D341Med (cell line): ENCODE results near the gene DBN1.
"Not testable (repeated sequence)": the region's sequence is repeated elsewhere in the genome, so short reads cannot be mapped to it uniquely, and the experiment has no call there.

Experiments used
- DNase-seq: peaks from one replicate; pipeline ENCODE4 v3.0.0; 2012; ENCODE audit warnings: low spot score

Gene DBN1

GRCh38 chr5:177429248-177430040, 44.0 kb downstream of the DBN1 start:
- no peak for DNase-seq

DNA sequence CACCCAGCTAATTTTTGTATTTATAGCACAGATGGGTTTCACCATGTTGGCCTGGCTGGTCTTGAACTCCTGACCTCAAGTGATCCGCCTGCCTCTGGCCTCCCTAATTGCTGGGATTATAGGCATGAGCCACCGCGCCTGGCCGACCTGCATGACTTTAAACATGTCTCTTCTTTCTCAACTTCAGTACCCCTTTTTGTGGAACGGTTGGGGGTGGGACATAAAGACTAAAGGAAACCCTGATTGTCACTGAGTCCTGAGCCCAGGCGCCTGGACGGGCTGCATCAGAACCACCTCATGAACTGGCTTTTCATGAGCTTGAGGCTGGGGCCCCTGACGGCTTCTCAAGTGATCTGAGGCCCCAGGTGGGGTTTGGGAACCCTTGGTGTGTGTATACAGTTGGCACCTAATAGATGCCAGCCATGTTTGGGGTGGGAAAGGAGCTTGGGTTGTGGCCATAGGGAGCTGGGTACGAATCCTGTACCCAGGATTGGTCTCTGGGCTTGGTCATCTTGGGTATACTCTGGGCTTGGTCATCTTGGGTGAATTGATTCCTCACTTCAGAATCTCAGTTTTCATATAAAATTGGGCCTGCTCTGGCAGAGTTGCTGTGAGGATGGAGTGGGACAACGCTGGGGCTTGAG, 44.7 kb downstream of the DBN1 start:
- no peak for DNase-seq

DNA sequence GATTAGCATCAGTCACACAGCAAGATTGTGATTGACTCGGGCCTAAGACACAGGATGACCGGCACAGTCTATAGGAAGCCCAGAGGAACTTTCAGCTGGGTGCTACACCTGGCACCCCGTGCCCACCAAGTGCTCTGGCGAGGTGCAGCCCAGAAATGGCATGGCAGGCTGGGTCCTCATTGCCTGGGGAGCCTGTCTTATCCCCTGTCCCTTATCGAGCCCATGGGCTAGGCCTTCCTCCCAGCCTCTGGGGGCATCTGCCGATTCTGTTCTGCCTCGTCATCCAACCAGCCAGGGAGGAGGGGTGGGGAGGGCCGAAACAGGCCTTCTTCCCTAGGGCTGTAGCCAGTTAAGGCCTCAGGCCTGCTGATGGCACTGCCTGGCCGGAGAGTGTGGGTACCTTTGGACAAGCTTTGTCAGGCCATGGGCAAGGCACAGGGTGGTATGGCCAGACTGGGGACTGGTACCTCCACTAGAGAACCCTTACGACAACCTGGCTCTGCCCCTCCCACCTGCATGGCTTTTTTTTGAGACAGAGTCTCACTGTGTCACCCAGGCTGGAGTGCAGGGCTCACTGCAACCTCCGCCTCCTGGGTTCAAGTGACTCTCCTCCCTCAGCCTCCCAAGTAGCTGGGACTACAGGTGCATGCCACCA, 45.4 kb downstream of the DBN1 start:
- no peak for DNase-seq

GRCh38 chr5:177427211-177427822, 46.1 kb downstream of the DBN1 start:
- DNase-seq: peak; percentile 48

DNA sequence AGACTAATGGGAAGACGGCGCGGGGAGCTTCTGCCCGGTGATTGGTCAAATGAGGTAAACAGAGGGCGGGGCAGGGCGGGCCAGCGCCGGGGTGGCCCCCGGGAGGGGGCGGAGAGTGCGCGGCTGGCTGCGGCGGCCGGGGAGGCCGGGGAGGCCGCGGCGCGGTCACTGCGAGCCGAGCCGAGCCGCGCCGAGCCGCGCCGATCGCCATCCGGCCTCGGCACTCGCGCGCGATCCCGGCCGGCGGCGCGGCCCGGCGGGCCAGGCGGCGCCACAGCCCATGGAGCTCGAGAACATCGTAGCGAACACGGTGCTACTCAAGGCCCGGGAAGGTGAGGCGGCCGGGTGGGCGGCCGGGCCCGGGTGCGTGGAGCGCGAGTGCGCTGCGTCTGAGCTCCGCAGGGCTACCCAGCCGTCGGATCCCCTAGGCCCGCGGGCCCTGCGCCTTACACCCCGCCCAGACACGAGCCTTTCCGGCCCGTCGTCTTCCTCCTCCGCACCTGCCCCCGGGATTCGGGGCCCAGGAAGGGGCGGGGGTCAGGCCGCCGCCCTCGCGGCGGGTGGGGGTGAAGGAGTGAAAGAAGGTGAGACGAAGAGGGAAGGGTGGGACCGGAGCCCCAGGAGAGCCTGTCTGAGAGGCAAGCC, 46.7 kb downstream of the DBN1 start, which contains the start of gene GRK6:
Gene GRK6, plus strand, starts transcription at position 111 of the 645 bp plus-strand sequence. Its CDS starts 170 bp downstream, at position 281.
- DNase-seq: peak; percentile 98

DNA sequence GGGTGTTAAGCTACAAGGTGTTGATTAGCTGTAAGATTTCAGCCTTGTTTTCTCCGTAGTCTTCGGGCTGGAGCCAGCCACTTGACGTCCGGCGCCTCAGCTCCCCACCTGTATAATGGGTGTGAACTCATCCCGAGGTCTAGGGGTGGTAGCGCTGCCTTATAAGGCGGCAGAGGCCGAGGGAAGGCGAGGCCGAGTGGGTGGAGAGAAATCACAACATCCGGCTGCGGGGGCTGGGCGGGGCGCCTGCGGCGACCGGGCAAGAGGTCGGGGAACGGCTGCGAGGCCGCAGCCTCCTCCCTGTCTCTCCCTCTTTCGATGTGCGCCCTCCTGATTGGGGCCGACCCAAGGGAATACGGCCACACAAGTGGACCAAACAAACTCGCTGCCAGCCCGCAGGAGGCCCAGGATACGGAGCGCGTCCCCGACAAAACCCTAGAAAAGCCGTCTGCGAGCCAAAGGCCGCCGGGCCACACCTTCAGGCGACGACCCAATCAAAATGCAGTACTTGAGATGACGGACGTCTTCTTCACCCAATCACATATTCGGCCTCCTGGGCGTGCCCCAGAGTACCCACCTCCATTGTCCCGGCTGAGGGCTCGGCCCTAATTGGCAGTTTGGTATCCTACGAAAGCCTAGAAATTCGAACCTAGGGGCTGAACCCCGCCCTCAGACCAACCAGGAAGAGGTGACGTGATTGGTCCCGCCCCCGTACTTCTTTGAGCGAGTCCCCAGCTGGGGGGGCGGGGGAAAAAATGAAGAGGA, 47.5 kb downstream of the DBN1 start:
- peak; percentile 98 for DNase-seq

DNA sequence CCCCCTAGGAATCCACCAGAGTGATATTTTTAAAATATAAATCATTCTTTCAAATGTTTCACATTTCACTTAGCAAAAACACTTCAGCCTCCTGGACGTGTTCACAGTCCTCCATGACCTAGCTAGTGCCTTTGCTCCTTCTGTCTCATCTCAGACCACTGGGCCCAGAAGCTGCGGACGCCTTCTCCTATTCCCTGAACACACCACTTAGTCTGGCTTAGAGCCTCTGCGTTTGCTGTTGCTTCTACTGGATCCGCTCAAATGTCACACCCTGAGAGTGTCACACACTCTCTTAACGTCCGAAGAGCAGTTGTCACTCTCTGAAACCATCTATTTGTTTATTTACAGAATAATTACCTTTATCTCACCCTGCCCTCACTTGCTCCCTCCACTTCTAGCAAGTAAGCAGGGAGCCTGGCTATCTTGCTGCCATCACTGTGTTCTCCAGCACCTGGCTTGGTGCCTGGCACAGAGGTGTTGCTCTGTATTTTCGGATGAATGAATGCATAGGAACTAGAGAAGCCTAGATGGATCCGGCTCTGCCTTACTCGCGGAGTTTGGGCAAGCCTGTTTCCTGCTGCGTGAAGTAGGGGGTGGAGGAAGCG, 48.1 kb downstream of the DBN1 start:
- DNase-seq: no peak

- DNase-seq: no peak
Observed at GRCh38 chr5:177423671-177424070, 49.8 kb downstream of the DBN1 start.

DNA sequence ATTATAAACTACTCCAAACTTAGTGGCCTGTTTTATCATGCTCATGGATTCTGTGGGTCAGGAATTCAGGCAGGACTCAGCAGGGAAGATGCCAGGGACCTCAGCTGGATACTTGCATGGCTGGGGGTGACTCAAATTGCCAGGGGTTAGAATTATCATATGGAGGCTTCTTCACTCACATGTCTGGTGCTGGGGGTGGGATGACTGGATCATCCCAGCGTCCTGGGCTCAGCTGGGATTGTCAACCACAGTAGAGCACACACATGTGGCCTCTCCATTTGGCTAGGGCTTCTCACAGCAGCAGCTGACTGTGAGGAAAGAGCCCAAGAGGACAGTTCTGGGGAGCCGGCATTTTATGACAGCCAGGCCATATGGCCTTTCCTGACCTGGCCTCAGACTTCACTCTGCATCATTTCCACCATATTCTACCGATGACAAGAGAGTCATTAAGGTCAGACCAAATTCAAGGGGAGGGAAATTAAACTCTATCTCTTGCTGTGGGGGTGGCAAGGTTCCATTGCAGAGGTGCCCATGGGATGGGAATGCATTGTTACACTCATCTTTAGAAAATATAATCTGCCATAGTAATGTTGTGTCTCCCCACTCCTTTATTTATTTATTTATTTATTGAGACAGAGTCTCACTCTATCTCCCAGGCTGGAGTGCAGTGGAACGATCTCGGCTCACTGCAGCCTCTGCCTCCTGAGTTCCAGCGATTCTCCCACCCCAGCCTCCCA, 52.2 kb downstream of the DBN1 start:
- DNase-seq: no peak

DNA sequence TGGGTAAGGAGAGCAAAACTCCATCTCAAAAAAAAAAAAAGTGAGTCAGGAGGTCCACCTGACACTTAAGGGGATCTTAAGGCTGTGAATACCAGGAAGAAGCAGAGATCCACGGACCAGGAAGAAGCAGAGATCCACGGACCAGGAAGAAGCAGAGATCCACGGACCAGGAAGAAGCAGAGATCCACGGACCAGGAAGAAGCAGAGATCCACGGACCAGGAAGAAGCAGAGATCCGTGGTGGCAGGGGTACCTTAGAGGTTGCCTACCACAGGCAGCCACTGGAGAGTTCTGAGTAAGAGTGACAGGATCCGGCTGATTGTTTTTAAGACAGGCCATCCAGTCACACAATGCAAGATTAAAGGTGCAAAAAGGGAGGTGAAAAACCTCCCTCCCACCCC, 53.0 kb downstream of the DBN1 start:
- not testable (repeated sequence) for DNase-seq

DNA sequence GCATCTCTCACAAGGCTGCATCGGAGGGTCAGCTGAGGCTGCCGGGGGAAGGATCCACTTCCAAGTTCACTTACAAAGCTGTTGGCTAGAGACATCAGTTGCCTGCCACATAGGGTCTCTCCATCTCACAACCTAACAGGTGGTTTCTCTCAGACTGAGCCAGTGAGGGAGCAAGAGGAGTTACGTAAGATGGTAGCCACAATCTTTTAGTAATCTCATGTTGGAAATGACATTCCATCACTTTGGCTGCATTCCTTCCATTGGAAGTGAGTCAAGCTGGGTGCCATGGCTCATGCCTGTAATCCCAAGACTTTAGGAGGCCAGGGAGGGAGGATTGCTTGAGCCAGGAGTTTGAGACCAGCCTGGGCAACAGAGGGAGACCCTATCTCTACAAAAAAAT, 54.4 kb downstream of the DBN1 start:
- no peak for DNase-seq

GRCh38 chr5:177417081-177417480, 56.4 kb downstream of the DBN1 start:
- not testable (repeated sequence) for DNase-seq

- DNase-seq: no peak
Observed at GRCh38 chr5:177414481-177414880, 59.0 kb downstream of the DBN1 start.

GRCh38 chr5:177412603-177413233, 60.7 kb downstream of the DBN1 start:
- no peak for DNase-seq

DNA sequence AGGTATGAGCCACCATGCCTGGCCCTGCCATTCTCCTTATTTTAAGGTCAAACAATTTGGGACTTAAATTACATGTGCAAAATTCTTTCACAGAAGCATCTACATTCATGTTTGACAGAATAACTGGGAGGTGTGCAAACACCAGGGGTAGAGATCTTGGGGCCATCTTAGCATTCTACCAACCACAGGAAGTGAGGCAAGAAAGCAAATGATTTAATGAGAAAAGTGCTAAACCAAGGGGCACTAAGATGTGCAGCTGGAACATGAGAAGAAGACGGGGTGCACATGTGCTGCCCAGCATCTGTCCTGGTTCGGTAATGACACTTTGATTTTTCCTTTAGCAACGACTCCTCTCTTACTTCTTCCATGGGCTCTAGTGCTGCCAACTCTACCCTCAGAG, 62.9 kb downstream of the DBN1 start:
- DNase-seq: no peak

- no peak for DNase-seq
Observed at GRCh38 chr5:177409043-177409801, 64.2 kb downstream of the DBN1 start, which contains the start of gene F12. F12 (minus strand) TSS chr5:177409564; CDS start chr5:177409527, 37 bp downstream.
